GM19099 (cell line): Measurements from ENCODE around the gene SUCLA2.

Experiments used
- POLR2A ChIP-seq: IDR thresholded peaks from 3 replicates; pipeline ENCODE4 v1.6.1; 2011; ENCODE audit warnings: low read depth; ENCODE audit not compliant: insufficient read length; ENCODE audit errors: extremely low read depth

Gene SUCLA2

DNA sequence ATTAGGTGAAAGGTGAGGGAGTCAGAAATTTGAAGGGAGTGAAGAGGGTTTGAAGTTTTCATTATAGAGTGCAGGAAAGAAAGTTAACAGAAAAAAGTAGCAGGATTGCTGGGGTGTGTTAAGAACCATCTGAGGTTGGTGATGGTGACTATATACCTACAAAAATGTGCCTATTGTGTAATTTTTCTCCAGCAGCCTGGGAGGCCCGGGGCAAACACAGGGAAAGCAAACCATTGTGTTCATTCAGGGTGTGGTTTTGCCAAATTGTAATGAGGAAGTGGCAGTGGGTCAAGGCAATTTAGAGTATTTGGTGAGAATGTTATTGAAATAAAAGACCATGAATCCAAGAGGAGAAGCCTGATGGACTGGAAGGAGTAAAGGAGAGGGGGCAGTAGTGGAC lies 8.2 kb upstream of the SUCLA2 start:
- TF ChIP-seq POLR2A: no peak

DNA sequence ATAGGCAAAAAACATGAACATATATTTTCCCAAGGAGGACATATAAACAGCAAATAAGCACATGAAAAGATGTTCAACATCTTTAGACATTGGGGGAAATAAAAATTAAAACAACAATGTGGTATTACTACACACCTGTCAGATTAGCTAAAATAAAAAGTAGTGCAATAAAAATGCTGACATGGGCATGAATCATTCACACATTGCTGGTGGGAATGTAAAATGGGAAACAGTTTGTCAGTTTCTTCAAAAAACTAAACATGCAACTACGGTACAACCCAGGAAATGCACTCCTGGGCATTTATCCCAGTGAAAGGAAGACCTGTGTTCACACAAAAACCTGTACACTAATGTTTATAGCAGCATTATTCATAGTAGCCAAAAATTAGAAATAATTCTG lies 5.3 kb upstream of the SUCLA2 start:
- TF ChIP-seq POLR2A: no peak

DNA sequence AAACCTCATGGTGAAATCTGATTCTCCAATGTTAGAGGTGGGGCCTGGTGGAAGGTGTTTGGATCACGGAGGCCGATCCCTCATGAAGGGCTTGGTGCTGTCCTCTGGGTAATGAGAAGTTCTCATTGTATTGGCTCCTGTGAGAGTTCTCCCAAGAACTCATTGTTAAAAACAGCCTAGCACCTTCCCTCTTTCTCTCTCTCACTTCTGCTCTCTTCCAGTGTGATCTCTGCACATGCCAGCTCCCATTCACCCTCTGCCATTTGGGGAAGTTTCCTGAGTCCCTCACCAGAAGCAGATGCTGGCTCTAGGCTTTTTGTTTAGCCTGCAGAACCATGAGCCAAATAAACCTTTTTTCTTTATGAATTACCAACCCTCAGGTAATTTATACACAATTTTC lies 3.1 kb upstream of the SUCLA2 start:
- no peak for TF ChIP-seq POLR2A

DNA sequence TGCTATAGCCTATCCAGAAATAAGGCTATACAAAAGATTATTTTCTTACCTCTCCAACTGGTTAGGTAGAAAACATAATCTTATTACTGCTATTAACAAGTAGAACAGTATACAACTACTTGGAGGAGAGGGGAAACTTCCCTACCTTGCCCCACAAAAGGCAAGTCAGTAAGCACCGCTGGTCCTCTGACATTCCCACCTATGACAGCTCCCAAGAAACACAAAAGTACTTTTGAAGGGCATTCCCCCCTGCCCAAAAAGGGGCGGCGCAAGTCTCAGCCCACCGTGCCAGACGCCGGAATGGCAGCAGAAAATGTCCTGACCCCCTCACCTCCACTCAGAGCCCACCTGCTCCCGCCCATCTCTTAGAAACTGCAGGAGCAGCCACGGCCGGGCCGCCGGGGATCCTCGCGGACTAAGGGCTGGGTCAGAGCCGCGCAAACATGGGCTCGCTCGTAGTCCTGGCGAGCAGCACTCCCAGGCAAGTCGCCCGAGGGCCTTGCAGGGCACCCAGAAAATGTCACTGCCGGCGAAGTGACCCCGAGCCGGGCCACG lies 437 bp downstream of the SUCLA2 start:
- TF ChIP-seq POLR2A: no peak

DNA sequence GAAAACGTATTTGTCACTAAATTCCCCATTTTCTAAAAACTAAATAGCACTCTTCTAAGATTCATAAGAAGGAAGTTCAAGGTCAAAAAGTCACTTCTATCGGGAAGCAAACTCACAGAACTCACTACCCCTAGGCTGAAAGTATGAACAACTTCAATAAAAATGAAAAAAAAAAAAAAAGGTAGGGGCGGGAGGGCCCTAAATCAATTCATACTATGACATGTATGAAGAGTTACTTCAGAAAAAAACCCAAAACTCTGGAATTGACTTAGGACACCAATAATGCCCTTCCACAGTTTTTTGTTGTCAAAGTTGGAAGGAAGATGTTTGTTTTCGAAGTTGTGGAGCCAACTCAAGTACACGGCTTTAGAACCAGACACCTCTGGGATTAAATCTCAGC lies 1.1 kb downstream of the SUCLA2 start:
- no peak for TF ChIP-seq POLR2A

DNA sequence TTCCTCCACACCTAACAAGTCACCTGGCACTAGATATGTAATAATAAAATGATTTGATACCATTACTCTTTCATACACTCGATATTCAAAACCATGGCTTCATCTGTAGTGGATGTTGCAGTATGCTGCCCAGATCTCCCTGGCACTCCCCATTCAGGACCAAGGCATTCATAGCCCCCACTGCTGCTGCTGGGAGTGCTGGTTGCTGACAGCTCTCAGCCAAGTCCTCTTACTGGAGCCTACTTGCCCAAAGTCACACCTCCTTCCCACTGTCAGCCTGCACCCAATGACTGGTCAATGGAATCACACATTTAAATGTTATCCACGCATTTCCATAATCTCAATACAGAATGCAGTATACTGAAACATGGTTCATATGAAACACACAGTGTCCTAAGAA lies 3.7 kb downstream of the SUCLA2 start:
- TF ChIP-seq POLR2A: no peak

DNA sequence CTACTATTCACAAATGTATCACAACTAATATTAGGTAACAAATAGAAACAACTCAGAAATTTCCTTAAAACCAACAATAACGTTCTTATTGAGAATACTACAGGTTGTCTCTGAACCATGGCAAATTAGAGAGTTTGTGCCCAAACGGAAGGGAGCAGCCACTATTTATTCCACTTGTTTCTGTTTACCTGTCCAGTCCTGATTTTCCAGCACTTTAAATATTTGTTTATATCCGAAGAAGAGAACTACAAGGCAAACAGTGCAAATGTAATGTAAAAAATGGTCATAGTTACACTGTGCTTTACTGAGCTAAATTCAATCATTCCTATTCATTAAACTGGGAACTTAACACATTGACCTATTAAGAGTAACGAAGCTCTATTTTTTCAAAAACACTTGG lies 9.2 kb downstream of the SUCLA2 start:
- no peak for TF ChIP-seq POLR2A

DNA sequence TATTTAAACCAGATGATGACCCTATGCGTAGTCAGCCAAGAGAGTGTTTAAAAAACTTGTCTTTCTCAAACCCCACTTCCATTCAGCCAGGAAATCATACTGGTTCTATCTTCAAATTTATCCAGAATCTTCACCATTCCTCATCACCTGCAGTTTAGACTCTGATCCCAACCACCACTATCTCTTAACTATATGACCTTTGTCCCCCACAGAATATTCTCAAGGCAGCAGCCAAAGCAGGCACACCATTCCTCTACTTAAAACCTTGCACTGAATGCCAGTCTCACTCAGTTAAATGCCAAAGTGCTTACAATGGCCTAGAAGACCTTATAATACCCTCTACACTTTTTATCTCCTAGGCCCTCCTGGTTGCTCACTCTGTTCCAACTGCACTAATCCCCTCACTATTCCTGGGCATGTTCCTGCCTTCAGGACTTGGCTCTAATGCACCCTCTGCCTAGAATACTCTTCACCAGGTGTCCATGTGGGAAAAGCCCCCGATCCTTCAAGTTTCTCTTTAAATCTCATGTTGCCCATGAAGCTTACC lies 10.1 kb downstream of the SUCLA2 start:
- no peak for TF ChIP-seq POLR2A

DNA sequence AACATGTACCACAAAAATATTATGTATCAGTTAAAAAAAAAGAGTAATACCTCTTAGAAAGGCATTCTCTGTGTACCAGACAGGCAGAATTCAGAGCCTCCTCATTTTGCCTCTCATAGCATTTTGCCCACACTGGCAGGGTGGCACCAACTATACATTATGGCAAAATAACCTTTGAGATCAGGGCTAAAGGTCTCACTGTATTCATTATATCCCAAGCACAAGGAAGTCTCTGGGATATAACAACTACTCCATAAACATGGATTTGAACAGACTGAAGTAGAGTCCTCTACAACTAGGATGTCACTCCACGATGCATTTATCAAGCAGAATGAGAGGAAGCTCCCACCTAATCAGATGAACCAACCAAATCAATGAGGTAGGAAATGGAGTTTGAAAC lies 10.6 kb downstream of the SUCLA2 start:
- no peak for TF ChIP-seq POLR2A

DNA sequence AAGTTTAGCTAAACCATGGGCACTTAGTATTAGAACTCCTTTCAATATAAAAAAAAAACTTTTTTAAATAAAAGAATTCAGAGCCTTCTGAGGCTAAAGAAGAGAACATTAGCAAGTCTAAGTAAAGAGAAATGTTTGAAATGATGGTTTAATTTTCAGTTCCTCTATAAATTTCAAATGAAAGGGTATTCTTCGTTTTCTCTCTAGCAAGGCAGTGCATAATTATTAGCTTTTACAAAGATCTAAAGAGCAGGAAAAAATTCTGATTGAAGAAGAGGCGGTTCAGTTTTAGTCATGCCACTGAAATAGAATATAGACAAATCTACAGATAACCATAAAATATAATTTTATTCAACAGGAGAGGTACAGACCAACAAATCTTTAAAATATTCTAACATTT lies 18.0 kb downstream of the SUCLA2 start:
- no peak for TF ChIP-seq POLR2A

DNA sequence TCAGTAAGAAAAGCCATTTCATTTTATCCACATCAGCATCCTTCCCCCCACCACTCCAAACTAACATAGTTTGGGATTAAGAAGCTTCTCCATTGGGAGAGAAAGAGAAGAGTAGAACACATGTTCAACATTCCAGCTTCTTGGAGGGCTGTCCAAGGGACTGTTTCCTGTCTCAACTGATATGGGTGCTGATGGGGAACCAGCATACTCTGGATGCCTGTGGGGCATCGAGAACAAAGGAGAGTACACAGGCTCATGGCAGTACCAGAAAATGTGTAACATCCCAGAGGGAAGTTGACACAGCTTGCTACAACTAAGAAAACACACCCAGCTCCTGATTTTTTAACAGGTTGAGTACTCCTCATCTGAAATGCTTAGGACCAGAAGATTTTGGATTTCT lies 24.7 kb downstream of the SUCLA2 start:
- TF ChIP-seq POLR2A: no peak

DNA sequence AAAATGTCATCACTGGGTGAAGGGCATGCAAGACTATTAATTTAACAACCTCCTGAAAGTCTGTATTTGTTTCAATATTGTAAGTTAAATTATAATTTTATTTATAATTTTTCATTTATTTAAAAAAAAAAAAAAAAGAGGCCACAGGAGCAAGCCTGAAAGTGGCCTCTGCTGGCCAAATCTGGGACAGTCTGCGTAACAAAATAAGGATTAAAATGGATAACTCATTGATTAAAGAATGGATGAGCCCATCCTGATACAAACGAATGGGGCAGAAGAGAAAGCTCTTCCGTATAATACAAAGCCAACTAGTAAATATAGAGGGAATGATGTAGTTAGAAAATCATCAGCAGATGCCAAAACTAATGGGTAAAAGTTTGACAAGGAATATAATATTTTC lies 36.2 kb downstream of the SUCLA2 start:
- no peak for TF ChIP-seq POLR2A

DNA sequence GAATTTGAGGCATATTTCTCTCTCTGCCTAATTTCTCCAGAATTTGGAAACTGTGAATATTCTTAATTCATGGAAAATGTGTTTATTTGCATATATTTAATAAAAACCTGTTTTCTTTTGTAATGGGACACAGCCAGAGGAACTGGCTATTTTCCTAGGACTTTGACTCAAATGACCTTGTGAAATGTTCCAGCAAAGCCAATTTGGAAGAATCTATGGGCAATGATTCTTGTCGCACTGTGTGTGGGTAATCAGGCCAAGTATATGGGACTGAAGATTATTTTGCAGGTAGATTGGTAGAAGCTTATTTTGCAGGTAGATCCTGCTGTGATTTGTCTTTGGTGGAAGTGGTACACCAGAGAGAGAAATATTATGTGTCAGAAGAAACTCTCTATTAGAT lies 38.8 kb downstream of the SUCLA2 start:
- TF ChIP-seq POLR2A: no peak

DNA sequence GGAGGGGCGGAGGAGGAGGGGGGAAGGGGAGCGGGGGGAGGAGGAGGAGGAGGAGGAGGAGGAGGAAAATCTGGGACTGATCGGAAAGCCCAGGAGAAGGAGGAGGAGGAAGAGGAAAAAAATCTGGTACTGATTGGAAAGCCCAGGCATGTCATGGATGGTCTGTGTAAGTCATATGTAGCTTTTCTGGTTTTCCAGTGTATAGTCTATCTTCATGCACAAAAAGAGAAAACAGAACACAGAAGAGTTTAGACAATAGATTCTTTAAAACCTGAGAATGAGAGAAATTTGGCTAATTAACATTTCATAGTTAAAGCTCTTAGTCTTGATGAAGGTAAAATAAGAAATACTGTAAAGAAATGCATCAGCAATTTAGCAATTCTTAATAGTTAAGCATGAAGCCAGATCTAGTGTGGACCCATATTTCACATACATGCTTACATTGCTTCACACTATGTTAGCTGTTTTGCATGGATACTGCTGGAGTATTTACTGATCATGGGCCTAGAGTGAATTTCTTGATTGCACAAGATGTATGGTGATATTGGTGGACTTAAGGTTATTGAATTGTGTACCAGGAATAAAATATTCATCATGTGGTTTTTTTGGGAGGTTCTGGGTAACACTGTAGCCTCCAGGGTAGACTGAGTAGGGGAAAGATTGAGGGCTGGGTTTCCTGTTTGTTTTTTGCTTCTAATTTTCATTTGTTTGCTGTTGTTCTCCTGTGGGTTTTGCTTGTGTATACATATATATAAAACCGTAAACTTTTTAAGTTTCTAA lies 41.4 kb downstream of the SUCLA2 start:
- no peak for TF ChIP-seq POLR2A

DNA sequence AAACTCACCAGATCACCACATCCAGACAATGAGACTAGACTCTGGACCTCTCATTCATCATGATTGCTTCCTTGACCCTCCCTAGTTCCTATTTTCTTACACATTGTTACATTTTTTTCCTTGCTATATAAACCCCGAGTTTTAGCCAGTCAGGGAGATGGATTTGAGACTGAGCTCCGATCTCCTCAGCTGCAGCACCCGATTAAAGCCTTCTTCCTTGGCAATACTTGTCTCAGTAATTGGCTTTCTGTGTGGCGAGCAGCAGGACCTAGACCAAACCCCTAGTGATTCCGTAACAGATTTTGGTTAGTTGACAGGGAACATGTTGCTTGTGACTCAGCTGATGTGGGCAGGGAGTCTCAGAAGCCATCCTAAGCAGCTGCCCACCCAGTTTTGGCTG lies 44.0 kb downstream of the SUCLA2 start:
- no peak for TF ChIP-seq POLR2A

DNA sequence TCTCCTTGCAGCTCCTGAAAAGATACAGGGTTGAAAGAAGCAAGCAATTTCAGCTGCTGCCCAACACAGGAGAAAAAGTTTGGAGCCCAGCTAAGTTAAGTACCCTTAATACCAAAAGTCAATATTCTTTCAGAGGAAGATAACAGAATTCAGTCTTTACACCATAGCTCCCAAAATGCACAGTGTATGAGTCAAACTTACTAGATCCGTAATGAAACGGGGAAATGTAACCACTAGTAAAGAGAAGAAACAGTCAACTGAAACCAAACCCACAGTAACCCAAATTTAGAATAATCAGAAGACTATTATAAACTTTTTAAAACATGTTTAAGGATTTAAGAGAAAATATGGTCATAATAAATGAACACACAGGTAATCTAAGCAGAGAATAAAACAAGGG lies 45.2 kb downstream of the SUCLA2 start:
- TF ChIP-seq POLR2A: no peak

DNA sequence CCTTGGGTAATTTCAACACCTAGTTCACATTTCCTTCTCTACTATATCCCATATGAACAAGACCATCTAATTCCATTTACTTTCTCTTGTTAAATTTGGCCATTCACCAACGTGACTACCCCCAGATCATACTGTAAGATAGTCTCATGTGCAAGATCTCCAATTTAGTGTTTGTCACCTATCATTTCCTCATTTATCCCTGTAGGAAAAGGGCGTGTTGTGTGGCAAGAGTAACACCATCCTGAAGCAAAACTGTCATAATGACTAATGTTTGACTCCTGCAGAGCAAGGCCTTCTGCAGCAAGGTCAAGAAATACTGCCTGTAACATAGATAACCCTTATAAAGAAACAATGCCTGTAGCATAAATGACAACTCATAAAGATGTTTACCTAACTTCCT lies 51.3 kb downstream of the SUCLA2 start:
- TF ChIP-seq POLR2A: no peak

DNA sequence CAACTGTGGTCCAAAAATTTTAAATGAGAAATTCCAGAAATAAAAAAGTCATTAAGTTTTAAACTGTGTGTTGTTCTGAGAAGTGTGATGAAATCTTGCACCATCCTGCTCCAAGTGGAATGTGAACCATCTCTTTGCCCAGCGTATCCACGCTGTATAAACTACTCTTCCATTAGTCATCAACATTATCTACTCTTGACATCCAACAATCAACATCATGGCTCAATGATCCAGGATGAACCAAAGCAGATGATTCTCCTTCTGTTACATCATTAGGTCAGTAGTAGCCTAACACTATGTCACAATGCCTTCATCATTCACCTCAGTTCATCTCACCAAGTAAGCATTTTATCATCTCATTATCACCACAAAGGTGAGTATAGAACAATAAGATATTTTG lies 55.3 kb downstream of the SUCLA2 start:
- TF ChIP-seq POLR2A: no peak

DNA sequence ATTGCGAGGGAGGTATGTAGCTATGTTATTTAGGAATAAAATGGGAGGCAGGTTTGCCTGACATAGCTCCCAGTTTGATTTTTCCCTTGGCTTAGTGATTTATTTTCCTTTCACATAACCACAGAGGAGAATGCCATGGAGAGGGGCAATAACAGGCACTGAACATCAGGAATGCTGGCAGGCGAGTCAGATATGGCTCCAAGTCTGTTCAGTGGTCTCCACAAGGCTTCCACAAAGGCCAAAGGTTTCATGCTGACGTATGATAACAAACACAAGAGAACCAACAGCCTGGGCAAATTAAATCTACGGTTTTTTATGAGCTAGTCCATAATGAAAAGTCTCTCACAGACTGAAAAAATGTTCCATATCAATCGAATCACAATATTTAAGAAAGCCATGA lies 66.7 kb downstream of the SUCLA2 start:
- TF ChIP-seq POLR2A: no peak
